ENCODE results near the gene WDR91.
"Not testable (repeated sequence)": the region's sequence is repeated elsewhere in the genome, so short reads cannot be mapped to it uniquely, and the experiment has no call there.

WDR91 gene

DNA sequence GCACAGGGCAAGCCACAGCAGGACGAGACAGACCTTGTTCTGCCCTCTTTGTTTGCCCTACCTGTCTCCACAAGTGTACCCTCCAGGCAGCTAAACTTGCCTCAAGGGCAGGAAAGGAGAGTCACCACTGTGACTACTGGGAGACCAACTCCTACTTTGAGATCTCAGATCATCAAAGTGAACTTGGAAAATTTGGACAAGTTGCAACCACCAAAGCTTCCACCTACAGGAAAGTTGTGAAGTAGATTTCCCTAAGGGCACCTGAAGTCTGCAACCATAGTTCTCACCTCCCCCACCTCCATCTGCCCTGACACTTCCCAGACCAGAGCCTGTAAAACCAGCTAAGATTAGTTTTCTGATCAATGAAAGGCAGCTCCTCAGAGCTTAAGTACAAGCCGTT is 2.5 kb upstream of the WDR91 start:
- Histone ChIP-seq H3K36me3 (ENCODE audit: insufficient read depth, low read length) (no peaks in the 10 kb centered on the region), H3K4me1 (ENCODE audit: insufficient read depth, low read length) (peaks cover 5% of the 10 kb centered on the region), H3K9me3 (ENCODE audit: control insufficient read depth, insufficient read depth, low read length) (no peaks in the 10 kb centered on the region), H3K9ac (ENCODE audit: low read depth, low read length) (no peak overlapping the region)

DNA sequence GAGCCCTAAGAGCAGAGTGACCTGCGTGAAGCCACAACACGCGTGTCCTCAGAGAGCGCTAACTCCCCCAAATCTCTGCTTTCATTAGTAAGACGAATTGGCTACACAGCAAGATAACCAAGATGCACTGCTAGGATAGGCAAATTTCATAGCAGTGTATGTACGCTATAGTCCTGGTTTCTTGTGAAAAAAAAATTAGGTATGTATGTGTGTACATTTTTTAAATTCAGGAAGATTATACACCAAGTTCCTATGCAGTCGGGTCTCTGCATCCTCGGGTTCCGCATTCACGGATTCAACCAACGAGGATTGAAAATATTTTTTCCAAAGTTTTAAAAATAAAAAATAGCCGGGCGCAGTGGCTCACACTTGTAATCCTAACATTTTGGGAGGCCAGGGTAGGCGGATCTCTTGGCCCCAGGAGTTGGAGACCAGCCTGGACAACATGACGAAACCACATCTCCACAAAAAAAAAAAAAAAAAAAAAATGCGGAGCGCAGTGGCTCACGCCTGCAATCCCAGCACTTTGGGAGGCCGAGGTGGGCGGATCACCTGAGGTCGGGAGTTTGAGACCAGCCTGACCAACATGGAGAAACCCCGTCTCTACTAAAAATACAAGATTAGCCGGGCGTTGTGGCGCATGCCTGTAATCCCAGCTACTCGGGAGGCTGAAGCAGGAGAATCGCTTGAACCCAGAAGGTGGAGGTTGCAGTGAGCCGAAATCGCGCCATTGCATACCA is 790 bp upstream of the WDR91 start:
- not testable (repeated sequence) for H3K4me1 ChIP-seq (ENCODE audit: insufficient read depth, low read length); H3K9me3 ChIP-seq (ENCODE audit: control insufficient read depth, insufficient read depth, low read length); H3K36me3 ChIP-seq (ENCODE audit: insufficient read depth, low read length)
- peak overlapping the region; percentile 80 for H3K9ac ChIP-seq (ENCODE audit: low read depth, low read length)

- H3K9ac ChIP-seq (ENCODE audit: low read depth, low read length): peak overlapping the region; percentile 90
- H3K4me1 ChIP-seq (ENCODE audit: insufficient read depth, low read length): peaks cover 5% of the 10 kb centered on the region
- H3K9me3 ChIP-seq (ENCODE audit: control insufficient read depth, insufficient read depth, low read length): no peaks in the 10 kb centered on the region
- no peaks in the 10 kb centered on the region for H3K36me3 ChIP-seq (ENCODE audit: insufficient read depth, low read length)
These were observed 493 bp downstream of the WDR91 start for GRCh38 chr7:135210888-135211178.

- Histone ChIP-seq H3K9me3 (ENCODE audit: control insufficient read depth, insufficient read depth, low read length) (no peaks in the 10 kb centered on the region), H3K36me3 (ENCODE audit: insufficient read depth, low read length) (peaks cover 3% of the 10 kb centered on the region; the same call in 1 of the 2 replicates), H3K9ac (ENCODE audit: low read depth, low read length) (no peak overlapping the region), H3K4me1 (ENCODE audit: insufficient read depth, low read length) (peaks cover 5% of the 10 kb centered on the region)
These were observed 2.0 kb downstream of the WDR91 start for GRCh38 chr7:135209225-135209834.

- Histone ChIP-seq H3K4me1 (ENCODE audit: insufficient read depth, low read length) (no peaks in the 10 kb centered on the region), H3K9ac (ENCODE audit: low read depth, low read length) (no peak overlapping the region), H3K36me3 (ENCODE audit: insufficient read depth, low read length) (peaks cover 5% of the 10 kb centered on the region; the same call in 1 of the 2 replicates), H3K9me3 (ENCODE audit: control insufficient read depth, insufficient read depth, low read length) (no peaks in the 10 kb centered on the region)
These were observed 3.1 kb downstream of the WDR91 start for GRCh38 chr7:135208102-135208793.

- H3K36me3 ChIP-seq (ENCODE audit: insufficient read depth, low read length): peaks cover 7% of the 10 kb centered on the region; the same call in 1 of the 2 replicates
- H3K9ac ChIP-seq (ENCODE audit: low read depth, low read length): no peak overlapping the region
- H3K9me3 ChIP-seq (ENCODE audit: control insufficient read depth, insufficient read depth, low read length): no peaks in the 10 kb centered on the region
- H3K4me1 ChIP-seq (ENCODE audit: insufficient read depth, low read length): no peaks in the 10 kb centered on the region
These were observed 3.8 kb downstream of the WDR91 start for GRCh38 chr7:135207406-135208101.

GRCh38 chr7:135206941-135207391 is 4.4 kb downstream of the WDR91 start:
- H3K9ac ChIP-seq (ENCODE audit: low read depth, low read length): no peak overlapping the region
- H3K36me3 ChIP-seq (ENCODE audit: insufficient read depth, low read length): peaks cover 8% of the 10 kb centered on the region; the same call in 1 of the 2 replicates
- no peaks in the 10 kb centered on the region for H3K4me1 ChIP-seq (ENCODE audit: insufficient read depth, low read length)
- no peaks in the 10 kb centered on the region for H3K9me3 ChIP-seq (ENCODE audit: control insufficient read depth, insufficient read depth, low read length)

GRCh38 chr7:135205850-135206249 is 5.5 kb downstream of the WDR91 start:
- Histone ChIP-seq H3K9me3 (ENCODE audit: control insufficient read depth, insufficient read depth, low read length) (no peaks in the 10 kb centered on the region), H3K4me1 (ENCODE audit: insufficient read depth, low read length) (no peaks in the 10 kb centered on the region), H3K9ac (ENCODE audit: low read depth, low read length) (no peak overlapping the region), H3K36me3 (ENCODE audit: insufficient read depth, low read length) (peaks cover 8% of the 10 kb centered on the region; the same call in 1 of the 2 replicates)

DNA sequence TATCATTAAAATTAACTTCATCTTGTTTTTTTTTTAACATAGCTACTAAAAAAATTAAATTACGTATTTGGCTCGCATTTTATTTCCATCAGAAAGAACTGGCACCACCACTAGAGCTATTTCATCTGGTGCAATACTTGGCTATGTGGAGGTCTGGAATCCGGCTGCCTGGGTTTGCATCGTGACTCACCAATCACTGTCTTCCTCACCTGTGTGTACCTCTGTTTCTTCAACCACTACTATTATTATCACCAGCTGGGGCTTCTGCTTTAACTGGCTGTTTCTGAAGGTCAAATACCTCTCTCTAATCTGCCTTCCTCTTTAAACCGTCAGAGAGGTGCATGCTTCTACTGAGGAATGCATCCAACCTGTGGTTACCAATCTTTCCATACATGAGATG is 6.5 kb downstream of the WDR91 start:
- Histone ChIP-seq H3K36me3 (ENCODE audit: insufficient read depth, low read length) (peaks cover 8% of the 10 kb centered on the region; the same call in 1 of the 2 replicates), H3K4me1 (ENCODE audit: insufficient read depth, low read length) (0 out of 2 replicates have a peak, but pooled peaks cover 4% of the 10 kb centered on the region), H3K9me3 (ENCODE audit: control insufficient read depth, insufficient read depth, low read length) (no peaks in the 10 kb centered on the region), H3K9ac (ENCODE audit: low read depth, low read length) (no peak overlapping the region)

- H3K9ac ChIP-seq (ENCODE audit: low read depth, low read length): no peak overlapping the region
- H3K9me3 ChIP-seq (ENCODE audit: control insufficient read depth, insufficient read depth, low read length): no peaks in the 10 kb centered on the region
- H3K36me3 ChIP-seq (ENCODE audit: insufficient read depth, low read length): peaks cover 8% of the 10 kb centered on the region; the same call in 1 of the 2 replicates
- H3K4me1 ChIP-seq (ENCODE audit: insufficient read depth, low read length): peaks cover 8% of the 10 kb centered on the region
These were observed 7.0 kb downstream of the WDR91 start for GRCh38 chr7:135204341-135204749.

GRCh38 chr7:135201350-135201749 is 10.0 kb downstream of the WDR91 start:
- peaks cover 8% of the 10 kb centered on the region for H3K4me1 ChIP-seq (ENCODE audit: insufficient read depth, low read length)
- no peaks in the 10 kb centered on the region for H3K9me3 ChIP-seq (ENCODE audit: control insufficient read depth, insufficient read depth, low read length)
- H3K9ac ChIP-seq (ENCODE audit: low read depth, low read length): no peak overlapping the region
- H3K36me3 ChIP-seq (ENCODE audit: insufficient read depth, low read length): peaks cover 12% of the 10 kb centered on the region; the same call in 1 of the 2 replicates

GRCh38 chr7:135200821-135201331 is 10.4 kb downstream of the WDR91 start:
- no peaks in the 10 kb centered on the region for H3K9me3 ChIP-seq (ENCODE audit: control insufficient read depth, insufficient read depth, low read length)
- no peak overlapping the region for H3K9ac ChIP-seq (ENCODE audit: low read depth, low read length)
- peaks cover 8% of the 10 kb centered on the region for H3K4me1 ChIP-seq (ENCODE audit: insufficient read depth, low read length)
- H3K36me3 ChIP-seq (ENCODE audit: insufficient read depth, low read length): peaks cover 12% of the 10 kb centered on the region; the same call in 1 of the 2 replicates

- Histone ChIP-seq H3K4me1 (ENCODE audit: insufficient read depth, low read length) (peaks cover 8% of the 10 kb centered on the region), H3K9ac (ENCODE audit: low read depth, low read length) (no peak overlapping the region)
These were observed 11.9 kb downstream of the WDR91 start for GRCh38 chr7:135199439-135199838.

More at GRCh38 chr7:135199439-135199838, 11.9 kb downstream of the WDR91 start:
- Histone ChIP-seq H3K36me3 (ENCODE audit: insufficient read depth, low read length) (peaks cover 10% of the 10 kb centered on the region; the same call in 1 of the 2 replicates), H3K9me3 (ENCODE audit: control insufficient read depth, insufficient read depth, low read length) (no peaks in the 10 kb centered on the region)

Measured in ES-I3 (cell line).